CD4-positive, CD25-positive, alpha-beta regulatory T cell (primary cell): Measurements from ENCODE around the gene TNIK. TPM values are rescaled to one million over a fixed set of nuclear protein-coding genes. Genes with fewer than 3 reads are reported as not detected.

Source experiments
- ATAC-seq, 2 donors: fragments of 150-1000 bp; cut with Tn5 transposase; one replicate each; pipeline ENCODE4 v1.10.0; 2021; ENCODE audit warnings: low read depth in 2 of 2, moderate number of reproducible peaks in 2 of 2, moderate library complexity in 1 of 2
- DNase-seq, 3 donors: peaks; one replicate each; pipeline versions ENCODE4 v3.0.0 to v3.0.0-alpha.2; 2012 to 2022; ENCODE audit warnings: mixed read lengths in 1 of 3
- H3K27ac ChIP-seq: one replicate; pipeline ENCODE4 v1.7.0; 2013; ENCODE audit warnings: mild to moderate bottlenecking, low read length; ENCODE audit not compliant: insufficient read depth, poor library complexity, severe bottlenecking
- H3K27me3 ChIP-seq: one replicate; pipeline ENCODE4 v1.7.0; 2013; ENCODE audit warnings: low read length; ENCODE audit not compliant: control insufficient read depth, insufficient read depth
- H3K36me3 ChIP-seq: one replicate; pipeline ENCODE4 v1.7.0; 2013; ENCODE audit warnings: mild to moderate bottlenecking, low read length, moderate library complexity; ENCODE audit not compliant: control insufficient read depth, insufficient read depth
- H3K4me1 ChIP-seq: 2 replicates; pipeline ENCODE4 v1.7.0; 2013; ENCODE audit warnings: mild to moderate bottlenecking, low read length; ENCODE audit not compliant: insufficient read depth, control insufficient read depth, poor library complexity, severe bottlenecking
- H3K4me3 ChIP-seq: one replicate; pipeline ENCODE4 v1.7.0; 2013; ENCODE audit warnings: low read depth, mild to moderate bottlenecking, low read length, moderate library complexity
- H3K9me3 ChIP-seq, 2 experiments: 1 replicate in 1 of 2; 2 replicates in 1 of 2; pipeline ENCODE4 v1.7.0; 2013; ENCODE audit warnings: low read length in 2 of 2, mild to moderate bottlenecking in 1 of 2, moderate library complexity in 1 of 2; ENCODE audit not compliant: control insufficient read depth in 2 of 2
- H3K27ac Mint-ChIP-seq, 3 donors: one replicate each; pipeline ENCODE4 v1.8.0; 2020 to 2022; ENCODE audit warnings: mild to moderate bottlenecking in 3 of 3, mixed read lengths in 3 of 3, moderate library complexity in 2 of 3
- H3K27me3 Mint-ChIP-seq: one replicate; pipeline ENCODE4 v1.8.0; 2022; ENCODE audit warnings: mild to moderate bottlenecking, mixed read lengths
- H3K36me3 Mint-ChIP-seq: one replicate; pipeline ENCODE4 v1.8.0; 2020; ENCODE audit warnings: mixed read lengths
- H3K4me1 Mint-ChIP-seq, 4 donors: one replicate each; pipeline ENCODE4 v1.8.0; 2020 to 2022; ENCODE audit warnings: mixed read lengths in 4 of 4, mild to moderate bottlenecking in 1 of 4
- H3K4me3 Mint-ChIP-seq, 4 donors: one replicate each; pipeline ENCODE4 v1.8.0; 2020 to 2022; ENCODE audit warnings: mild to moderate bottlenecking in 4 of 4, mixed read lengths in 4 of 4, moderate library complexity in 3 of 4
- H3K9me3 Mint-ChIP-seq, 7 donors: one replicate each; pipeline ENCODE4 v1.8.0; 2020 to 2022; ENCODE audit warnings: mixed read lengths in 7 of 7, mild to moderate bottlenecking in 3 of 7, moderate library complexity in 2 of 7
- polyA plus RNA-seq, 4 donors: library from polyadenylated mRNA; unstranded; fragments of 300-500 nt; fragmentation: Illumina TruSeq; gene quantifications; one replicate each; pipeline ENCODE4 v1.2.3, GENCODE V29; 2021
- total RNA-seq: library from RNA; stranded (reverse); gene quantifications from one replicate; pipeline ENCODE4 v1.2.3, GENCODE V29; 2022

The TNIK gene
- total and polyA plus RNA-seq, 5 donors from 2014 or later, result 14.7 to 162 (median 22.3) TPM

GRCh38 chr3:171088964-171089754 is 371.0 kb downstream of the TNIK start:
- no peak overlapping the region for H3K27ac ChIP-seq
- Mint-ChIP-seq H3K4me1 (peaks cover 0 to 7% (median 2%) of the 10 kb centered on the region in 4 donors), H3K27ac (peak overlapping the region; percentile 32 to 52 (median 39)), H3K4me3 (no peak overlapping the region), H3K27me3 (no peaks in the 10 kb centered on the region), H3K36me3 (peaks cover 69% of the 10 kb centered on the region), H3K9me3 (no peaks in the 10 kb centered on the region)
- no peak overlapping the region for H3K4me3 ChIP-seq
- ATAC-seq (no peak), DNase-seq (peak in 1 of 3 donors; percentile 13)
- H3K36me3 ChIP-seq, result peaks cover 85% of the 10 kb centered on the region
- no peaks in the 10 kb centered on the region for H3K27me3 ChIP-seq
- no peaks in the 10 kb centered on the region for H3K9me3 ChIP-seq
- H3K4me1 ChIP-seq, result no peaks in the 10 kb centered on the region

DNA sequence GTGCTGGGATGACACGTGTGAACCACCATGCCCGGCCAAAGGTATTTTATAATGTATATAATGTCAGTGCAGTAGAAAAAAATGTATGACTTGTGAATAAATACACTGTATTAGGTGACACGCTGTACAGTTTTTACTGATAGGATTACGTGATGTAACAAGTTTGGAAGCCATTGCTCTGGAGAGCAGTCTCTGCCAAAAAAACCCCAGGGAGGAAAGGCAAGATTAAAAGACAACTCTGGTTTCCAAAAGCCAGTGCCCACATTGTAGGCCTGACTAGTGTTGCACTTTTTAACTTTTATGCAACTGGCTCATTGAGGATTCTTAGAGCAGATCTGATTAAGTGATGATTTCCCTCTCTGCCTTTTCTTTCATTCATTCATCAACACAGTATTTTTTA is 371.7 kb downstream of the TNIK start:
- Mint-ChIP-seq H3K4me1 (peaks cover 0 to 7% (median 2%) of the 10 kb centered on the region in 4 donors), H3K27me3 (no peaks in the 10 kb centered on the region), H3K36me3 (peaks cover 72% of the 10 kb centered on the region), H3K27ac (peak overlapping the region in 2 of 3 donors; percentile 15 to 39), H3K9me3 (no peaks in the 10 kb centered on the region), H3K4me3 (no peak overlapping the region)
- H3K4me1 ChIP-seq, result no peaks in the 10 kb centered on the region
- H3K9me3 ChIP-seq, result no peaks in the 10 kb centered on the region
- ATAC-seq (no peak), DNase-seq (no peak)
- peaks cover 87% of the 10 kb centered on the region for H3K36me3 ChIP-seq
- no peaks in the 10 kb centered on the region for H3K27me3 ChIP-seq
- no peak overlapping the region for H3K4me3 ChIP-seq
- no peak overlapping the region for H3K27ac ChIP-seq

DNA sequence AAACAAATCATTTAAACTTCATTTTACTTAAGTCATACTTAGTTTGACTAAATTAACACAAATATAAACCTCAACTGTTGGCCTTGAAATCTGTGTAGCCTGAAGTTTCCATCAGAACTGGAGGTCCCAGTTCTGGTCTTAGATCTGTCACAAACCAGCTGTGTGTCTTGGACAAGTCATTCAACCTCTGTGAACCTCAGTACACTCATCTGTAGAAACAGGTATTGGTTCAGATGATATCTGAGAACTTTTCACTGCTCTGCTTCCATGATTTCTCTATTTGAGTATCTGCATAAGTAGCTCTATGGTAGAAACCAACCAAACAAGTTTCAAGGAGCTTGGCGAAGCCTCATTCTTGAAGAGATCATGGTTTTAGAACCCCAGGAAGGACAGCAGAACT is 373.3 kb downstream of the TNIK start:
- Histone ChIP-seq H3K9me3 (no peaks in the 10 kb centered on the region), H3K4me3 (no peak overlapping the region), H3K27ac (no peak overlapping the region), H3K36me3 (peaks cover 87% of the 10 kb centered on the region), H3K27me3 (no peaks in the 10 kb centered on the region), H3K4me1 (no peaks in the 10 kb centered on the region)
- peaks cover 77% of the 10 kb centered on the region for H3K36me3 Mint-ChIP-seq
- ATAC-seq (no peak), DNase-seq (no peak)
- H3K4me3 Mint-ChIP-seq, result no peak overlapping the region
- no peaks in the 10 kb centered on the region for H3K9me3 Mint-ChIP-seq
- no peak overlapping the region for H3K27ac Mint-ChIP-seq
- H3K4me1 Mint-ChIP-seq, result peaks cover 0 to 9% (median 3%) of the 10 kb centered on the region in 4 donors
- H3K27me3 Mint-ChIP-seq, result no peaks in the 10 kb centered on the region

DNA sequence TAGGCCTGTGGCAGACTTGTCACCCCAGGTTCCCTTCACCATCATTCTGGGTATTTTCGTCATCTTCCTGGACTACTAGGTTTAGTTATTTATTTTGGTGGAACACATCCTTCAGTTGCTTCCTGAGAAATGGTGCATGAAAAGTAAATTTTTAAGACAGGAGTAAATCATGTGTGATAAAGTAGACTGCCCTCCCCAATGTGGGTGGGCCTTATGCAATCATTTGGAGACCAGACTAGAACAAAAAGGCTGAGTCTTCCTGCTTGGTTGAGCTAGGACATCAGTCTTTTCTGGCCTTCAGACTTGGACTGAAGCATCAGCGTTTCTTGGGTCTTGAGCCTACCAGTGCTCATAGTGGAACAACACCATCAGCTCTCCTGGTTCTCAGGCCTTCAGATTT is 382.9 kb downstream of the TNIK start:
- Mint-ChIP-seq H3K4me1 (peaks cover 0 to 10% (median 0%) of the 10 kb centered on the region in 4 donors), H3K27ac (peak overlapping the region in 2 of 3 donors; percentile 14 to 27), H3K27me3 (no peaks in the 10 kb centered on the region), H3K36me3 (peaks cover 70% of the 10 kb centered on the region), H3K9me3 (peaks cover 0 to 4% (median 0%) of the 10 kb centered on the region in 7 donors), H3K4me3 (no peak overlapping the region)
- H3K27me3 ChIP-seq, result no peaks in the 10 kb centered on the region
- no peaks in the 10 kb centered on the region for H3K4me1 ChIP-seq
- peaks cover 88% of the 10 kb centered on the region for H3K36me3 ChIP-seq
- DNase-seq, result no peak
- no peak overlapping the region for H3K27ac ChIP-seq
- H3K9me3 ChIP-seq, result no peaks in the 10 kb centered on the region
- H3K4me3 ChIP-seq, result no peak overlapping the region
- no peak for ATAC-seq

- peaks cover 88% of the 10 kb centered on the region for H3K36me3 ChIP-seq
Observed at GRCh38 chr3:171072432-171072831, 387.8 kb downstream of the TNIK start.

DNA sequence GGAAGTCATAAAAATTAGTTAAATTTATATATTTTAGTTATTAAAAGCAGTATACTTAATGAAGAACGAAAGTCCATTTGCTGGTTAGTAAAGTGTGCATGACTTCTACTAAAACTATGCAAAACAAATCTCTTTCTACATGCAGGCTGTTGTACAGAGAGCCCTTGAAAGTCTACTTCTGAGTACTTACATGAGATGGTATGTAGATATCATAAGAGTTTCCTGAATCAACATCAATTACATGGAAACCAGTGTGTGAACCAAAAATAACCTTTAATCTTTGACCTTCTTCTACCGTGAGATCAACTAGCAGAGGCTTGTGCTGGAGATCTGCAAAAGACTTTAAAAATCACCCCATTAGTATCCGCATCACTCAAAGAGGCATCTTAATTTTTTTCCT is 391.5 kb downstream of the TNIK start:
- H3K36me3 ChIP-seq, result peaks cover 95% of the 10 kb centered on the region
- no peak overlapping the region for H3K4me3 ChIP-seq
- Mint-ChIP-seq H3K27ac (no peak overlapping the region), H3K4me1 (peaks cover 0 to 9% (median 0%) of the 10 kb centered on the region in 4 donors), H3K36me3 (peaks cover 84% of the 10 kb centered on the region), H3K9me3 (no peaks in the 10 kb centered on the region), H3K27me3 (no peaks in the 10 kb centered on the region), H3K4me3 (peak overlapping the region in 1 of 4 donors; percentile 71)
- H3K27me3 ChIP-seq, result no peaks in the 10 kb centered on the region
- ATAC-seq (no peak), DNase-seq (peak in 1 of 3 donors; percentile 26)
- no peaks in the 10 kb centered on the region for H3K4me1 ChIP-seq
- H3K9me3 ChIP-seq, result no peaks in the 10 kb centered on the region
- H3K27ac ChIP-seq, result no peak overlapping the region

More at GRCh38 chr3:171072432-171072831, 387.8 kb downstream of the TNIK start:
- DNase-seq (no peak), ATAC-seq (no peak)
- H3K27me3 ChIP-seq, result no peaks in the 10 kb centered on the region
- no peak overlapping the region for H3K27ac ChIP-seq
- H3K9me3 Mint-ChIP-seq, result peaks cover 0 to 4% (median 0%) of the 10 kb centered on the region in 7 donors
- no peaks in the 10 kb centered on the region for H3K9me3 ChIP-seq
- no peaks in the 10 kb centered on the region for H3K4me1 ChIP-seq
- no peak overlapping the region for H3K4me3 Mint-ChIP-seq
- no peaks in the 10 kb centered on the region for H3K27me3 Mint-ChIP-seq
- H3K4me3 ChIP-seq, result no peak overlapping the region
- H3K27ac Mint-ChIP-seq, result peak overlapping the region in 1 of 3 donors; percentile 24
- H3K36me3 Mint-ChIP-seq, result peaks cover 73% of the 10 kb centered on the region
- H3K4me1 Mint-ChIP-seq, result peaks cover 0 to 9% (median 0%) of the 10 kb centered on the region in 4 donors

DNA sequence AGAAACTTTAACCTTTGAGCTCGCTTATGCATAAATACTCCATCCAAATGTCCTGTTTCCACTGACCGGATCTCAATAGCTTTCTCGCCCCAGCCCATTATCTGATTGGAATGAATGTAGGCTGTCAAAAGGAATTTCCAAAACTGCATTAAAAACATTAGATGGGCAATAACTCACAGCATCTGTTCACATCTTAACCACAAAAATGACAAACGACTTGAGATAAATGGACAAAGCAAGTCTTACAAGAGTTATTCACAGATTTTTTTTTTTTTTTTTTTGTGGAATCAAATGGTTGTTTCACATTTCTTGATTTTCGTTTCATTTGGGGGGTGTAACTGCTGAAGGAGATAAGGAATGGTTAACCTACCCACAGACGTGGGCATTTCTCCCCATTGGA is 394.0 kb downstream of the TNIK start:
- Mint-ChIP-seq H3K4me1 (no peaks in the 10 kb centered on the region), H3K9me3 (no peaks in the 10 kb centered on the region), H3K36me3 (peaks cover 81% of the 10 kb centered on the region), H3K27ac (no peak overlapping the region), H3K4me3 (no peak overlapping the region), H3K27me3 (no peaks in the 10 kb centered on the region)
- no peak overlapping the region for H3K27ac ChIP-seq
- no peaks in the 10 kb centered on the region for H3K4me1 ChIP-seq
- ATAC-seq, result no peak
- H3K9me3 ChIP-seq, result no peaks in the 10 kb centered on the region
- DNase-seq, result no peak
- peaks cover 90% of the 10 kb centered on the region for H3K36me3 ChIP-seq
- H3K27me3 ChIP-seq, result no peaks in the 10 kb centered on the region
- no peak overlapping the region for H3K4me3 ChIP-seq

- Histone ChIP-seq H3K36me3 (peaks cover 86% of the 10 kb centered on the region), H3K9me3 (no peaks in the 10 kb centered on the region), H3K27ac (no peak overlapping the region), H3K4me3 (no peak overlapping the region), H3K27me3 (no peaks in the 10 kb centered on the region), H3K4me1 (no peaks in the 10 kb centered on the region)
- Mint-ChIP-seq H3K27me3 (no peaks in the 10 kb centered on the region), H3K27ac (no peak overlapping the region), H3K4me1 (no peaks in the 10 kb centered on the region), H3K4me3 (no peak overlapping the region), H3K9me3 (no peaks in the 10 kb centered on the region), H3K36me3 (peaks cover 78% of the 10 kb centered on the region)
- DNase-seq (no peak), ATAC-seq (no peak)
Observed at GRCh38 chr3:171065732-171066131, 394.5 kb downstream of the TNIK start.
